Body of pancreas (tissue), 4 donors: ENCODE measurements around the gene LSAMP.

ENCODE experiments used
- CTCF ChIP-seq, 7 experiments: fragments of 450-650 bp in 4 of 7; fragments of 200-600 bp in 3 of 7; sonication (generic) in 3 of 7; IDR thresholded peaks; one replicate each; pipeline ENCODE4 v1.5.1; 2016 to 2019; ENCODE audit warnings: antibody characterized with exemption in 7 of 7
- POLR2A ChIP-seq, 3 donors: fragments of 450-650 bp; IDR thresholded peaks; one replicate each; pipeline ENCODE4 v1.6.1; 2016; ENCODE audit warnings: antibody characterized with exemption in 3 of 3, mild to moderate bottlenecking in 2 of 3

GRCh38 chr3:116240261-116240660 lies 205.0 kb downstream of the LSAMP start:
- TF ChIP-seq POLR2A (IDR thresholded peaks at IDR 0.05), result no peak
- TF ChIP-seq CTCF (IDR thresholded peaks at IDR 0.05), result no peak
